COLO668 (cell line): ENCODE measurements around the gene TAGLN2.
"Not testable (repeated sequence)": the region's sequence is repeated elsewhere in the genome, so short reads cannot be mapped to it uniquely, and the experiment has no call there.

ENCODE experiments used
- DNase-seq: peaks from one replicate; lab custom pipeline; 2025; ENCODE audit not compliant: unreplicated experiment; lab: John Stamatoyannopoulos, UW

Gene TAGLN2

GRCh38 chr1:159922511-159923202 lies 2.6 kb downstream of the TAGLN2 start:
- DNase-seq, result peak; percentile 67

- DNase-seq, result no peak
Observed at GRCh38 chr1:159921700-159922504, 3.4 kb downstream of the TAGLN2 start.

DNA sequence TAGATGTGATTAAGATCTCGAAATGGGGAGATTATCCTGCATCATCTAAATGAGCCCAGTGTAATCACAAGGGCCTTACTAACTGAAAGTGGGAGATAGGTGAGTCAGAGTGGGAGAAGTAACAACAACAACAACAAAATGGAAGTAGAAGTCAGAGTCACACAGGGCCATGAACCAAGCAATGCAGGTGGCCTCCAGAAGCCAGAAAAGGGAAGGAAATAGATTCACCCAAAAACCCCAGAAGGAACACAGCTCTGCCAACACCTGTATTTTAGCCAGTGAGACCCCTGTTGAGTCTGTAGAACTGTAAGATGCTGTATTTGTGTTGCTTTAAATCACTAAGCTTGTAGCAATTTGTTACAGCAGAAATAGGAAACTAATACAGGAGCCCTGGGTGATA lies 4.1 kb downstream of the TAGLN2 start:
- no peak for DNase-seq

GRCh38 chr1:159920651-159921050 lies 4.7 kb downstream of the TAGLN2 start:
- no peak for DNase-seq

DNA sequence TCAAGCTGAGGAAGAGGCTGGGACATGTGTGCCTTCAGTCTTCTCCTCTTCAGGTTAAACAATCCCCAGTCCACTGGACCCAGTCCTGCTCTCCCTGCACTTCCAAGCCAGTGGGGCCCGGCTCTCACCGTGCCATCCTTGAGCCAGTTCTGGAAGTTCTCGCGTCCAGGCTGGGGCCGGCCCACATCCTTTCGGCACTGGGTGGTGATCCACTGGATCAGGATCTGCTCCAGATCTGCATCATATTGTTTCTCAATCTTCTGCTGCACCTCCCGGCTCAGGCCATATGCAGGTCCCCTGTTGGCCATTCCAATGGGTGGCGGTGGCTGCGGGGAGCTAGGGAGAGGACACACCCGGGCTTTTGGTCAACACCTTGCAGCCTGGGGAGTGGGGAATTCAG lies 5.1 kb downstream of the TAGLN2 start:
- DNase-seq, result no peak

DNA sequence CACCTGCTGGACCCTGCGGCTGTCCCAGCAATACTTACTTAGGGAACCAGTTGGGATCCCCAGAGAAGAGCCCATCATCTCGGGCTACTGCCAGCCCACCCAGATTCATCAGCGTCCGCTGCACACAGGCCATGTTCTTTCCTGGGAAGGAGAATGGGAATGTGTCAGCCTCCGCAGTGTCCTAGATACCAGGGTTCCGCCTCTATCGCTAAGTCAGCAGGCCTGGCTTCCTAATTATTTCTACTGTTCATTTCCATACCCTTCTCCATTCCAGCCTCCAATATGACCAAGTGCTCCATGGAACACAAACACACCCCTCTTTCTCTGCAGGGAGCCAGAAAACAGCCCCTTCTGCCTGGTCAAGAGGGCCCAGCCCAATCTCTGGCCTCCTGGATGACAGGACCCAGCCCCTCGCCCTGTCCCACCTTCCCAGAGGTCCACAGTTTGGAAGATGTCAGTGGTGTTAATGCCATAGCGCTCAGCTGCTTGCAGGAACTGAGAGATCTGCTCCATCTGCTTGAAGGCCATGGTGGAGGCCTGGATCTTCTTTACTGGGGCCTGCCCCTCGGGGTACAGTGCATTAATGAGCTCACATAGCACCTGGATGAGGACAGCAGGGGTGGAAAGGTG lies 6.0 kb downstream of the TAGLN2 start:
- no peak for DNase-seq

DNA sequence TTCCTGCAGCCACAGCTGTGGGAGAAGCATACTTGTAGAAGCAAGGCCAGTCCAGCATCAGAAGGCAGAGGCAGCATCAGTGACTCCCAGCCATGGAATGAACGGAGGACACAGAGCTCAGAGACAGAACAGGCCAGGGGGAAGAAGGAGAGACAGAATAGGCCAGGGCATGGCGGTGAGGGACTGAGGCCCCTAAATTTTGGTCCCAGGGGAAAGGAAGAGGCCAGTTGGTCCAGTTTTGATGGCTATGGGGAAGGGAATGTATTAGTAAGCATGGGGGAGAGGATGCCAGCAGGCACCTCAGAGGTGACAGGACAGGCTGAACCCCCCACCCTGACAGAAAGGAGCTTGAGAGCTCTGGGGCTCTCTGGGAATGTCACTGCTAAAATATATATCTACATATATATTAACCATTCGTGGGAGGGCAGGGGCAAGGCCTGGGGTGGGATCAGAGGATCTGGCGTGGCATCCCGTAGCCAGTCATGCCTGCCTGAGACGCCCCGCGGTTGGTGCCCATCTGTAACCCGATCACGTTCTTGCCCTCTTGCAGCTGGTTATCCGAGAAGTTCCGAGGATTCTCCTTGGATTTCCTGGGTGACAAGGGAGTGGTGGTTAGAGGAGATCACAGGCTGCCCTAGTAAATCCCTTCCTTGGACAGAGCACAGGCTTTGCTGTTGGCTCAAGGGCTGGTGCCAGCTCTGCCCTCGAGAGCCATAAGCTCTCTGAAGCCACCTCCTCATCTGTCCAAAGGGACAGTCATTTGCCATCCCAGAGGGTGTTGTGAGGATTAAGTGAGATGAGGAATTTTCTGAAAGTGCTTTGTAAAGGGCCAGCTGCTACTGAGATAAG lies 6.7 kb downstream of the TAGLN2 start:
- DNase-seq, result no peak

DNA sequence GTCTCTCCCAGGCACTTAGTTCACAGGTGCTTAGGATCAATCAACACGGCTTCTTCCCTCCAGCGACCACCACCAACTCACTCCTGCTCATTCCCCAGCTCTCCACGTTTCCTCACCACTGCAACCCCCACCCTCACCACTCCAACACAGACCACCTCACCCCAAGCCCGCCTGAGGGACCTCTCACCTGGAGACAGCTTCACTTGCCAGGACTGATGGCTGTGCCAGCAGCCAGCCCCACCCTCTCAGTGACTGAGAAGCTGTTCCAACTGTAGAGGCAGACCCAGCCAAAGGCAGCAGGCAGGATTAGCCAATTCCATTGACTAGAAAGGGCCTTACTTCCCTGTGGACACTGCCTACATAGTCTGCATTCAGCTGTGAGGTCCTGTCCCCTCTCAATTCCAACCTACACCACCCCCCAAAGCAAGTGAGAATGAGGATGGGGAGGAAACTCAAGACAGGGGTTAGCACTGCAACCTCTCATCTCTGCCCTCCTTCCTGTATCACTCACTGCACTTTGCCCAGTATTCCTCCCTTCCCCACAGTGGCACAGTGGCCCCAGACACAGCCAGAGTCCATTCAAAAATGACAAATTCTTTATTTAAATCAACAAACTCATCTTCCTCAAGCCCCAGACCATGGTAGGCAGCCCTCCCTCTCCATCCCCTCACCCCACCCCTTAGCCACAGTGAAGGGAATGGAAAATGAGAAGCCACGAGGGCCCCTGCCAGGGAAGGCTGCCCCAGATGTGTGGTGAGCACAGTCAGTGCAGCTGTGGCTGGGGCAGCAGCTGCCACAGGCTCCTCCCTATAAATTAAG lies 7.6 kb downstream of the TAGLN2 start:
- no peak for DNase-seq

- DNase-seq, result peak; percentile 51
Observed at GRCh38 chr1:159916242-159917051, 8.9 kb downstream of the TAGLN2 start.

- DNase-seq, result no peak
Observed at GRCh38 chr1:159915571-159916241, 9.6 kb downstream of the TAGLN2 start.

DNA sequence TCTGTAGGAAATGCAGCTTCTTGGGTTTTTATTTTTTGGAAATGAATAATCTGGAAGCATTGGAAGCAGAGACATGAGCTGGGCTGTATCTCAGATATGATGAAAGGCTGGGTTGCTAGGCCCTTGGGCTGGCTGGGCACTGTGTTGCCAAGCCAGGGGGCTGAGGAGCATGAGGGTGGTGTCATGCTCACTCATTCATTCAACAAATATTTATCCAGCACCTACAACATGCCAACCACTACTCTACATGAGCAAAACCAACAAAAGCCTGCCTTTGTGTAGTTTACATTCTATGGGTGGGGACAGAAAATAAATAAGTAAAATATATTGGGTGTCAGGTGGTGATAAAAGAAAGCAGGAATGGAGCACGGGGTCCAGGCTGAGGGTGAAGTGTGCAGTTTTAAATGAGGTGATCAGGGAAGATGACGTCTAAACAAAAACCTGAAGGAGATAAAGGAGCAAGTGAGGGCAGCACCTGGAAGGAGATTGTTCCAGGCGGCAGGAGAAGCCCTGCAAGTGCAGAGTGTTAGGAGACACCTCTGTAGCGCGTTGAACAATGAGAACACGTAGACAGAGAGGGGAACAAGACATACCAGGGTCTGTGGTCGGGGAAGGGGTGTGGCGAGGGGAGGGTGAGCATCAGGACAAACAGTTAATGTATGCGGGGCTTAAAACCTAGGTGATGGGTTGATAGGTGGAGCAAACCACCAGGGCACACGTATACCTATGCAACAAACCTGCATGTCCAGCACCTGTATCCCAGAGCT lies 10.9 kb downstream of the TAGLN2 start:
- peak; percentile 80 for DNase-seq

DNA sequence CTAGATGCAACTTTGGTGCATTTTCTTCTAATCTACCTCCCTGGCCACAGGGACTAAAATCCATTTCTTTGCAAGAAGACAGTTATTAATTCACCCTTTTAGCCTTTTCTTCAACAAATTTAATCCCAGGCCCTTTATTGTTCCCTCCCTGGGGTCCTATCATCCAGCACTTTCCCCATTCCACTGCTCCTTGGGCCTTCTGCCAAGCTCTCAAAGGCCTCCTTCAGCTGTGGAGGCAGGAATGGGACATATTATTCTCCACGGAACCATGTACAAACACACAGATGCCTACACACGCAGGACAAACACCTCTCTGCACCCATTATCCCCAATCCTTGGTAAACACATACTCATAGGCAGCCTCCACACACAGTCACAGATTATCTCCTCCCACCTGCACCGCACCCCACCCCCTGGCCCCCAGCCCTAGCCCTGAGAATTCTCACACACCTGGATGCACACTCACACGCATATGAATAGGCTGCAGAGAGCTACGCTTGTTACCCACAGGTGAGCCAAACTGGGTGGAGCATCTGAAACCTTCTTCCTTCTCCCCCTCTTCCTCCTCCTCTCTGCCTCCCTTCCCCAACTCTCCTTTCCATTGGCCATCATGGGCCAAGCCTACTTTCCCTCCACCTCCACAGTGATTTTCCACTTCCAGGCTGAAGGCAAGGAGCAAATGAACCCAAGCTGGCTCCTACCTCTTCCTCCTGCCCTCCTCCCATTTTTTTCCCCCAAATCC lies 11.7 kb downstream of the TAGLN2 start:
- DNase-seq, result peak; percentile 82

- no peak for DNase-seq
Observed at GRCh38 chr1:159911326-159912070, 13.8 kb downstream of the TAGLN2 start.

DNA sequence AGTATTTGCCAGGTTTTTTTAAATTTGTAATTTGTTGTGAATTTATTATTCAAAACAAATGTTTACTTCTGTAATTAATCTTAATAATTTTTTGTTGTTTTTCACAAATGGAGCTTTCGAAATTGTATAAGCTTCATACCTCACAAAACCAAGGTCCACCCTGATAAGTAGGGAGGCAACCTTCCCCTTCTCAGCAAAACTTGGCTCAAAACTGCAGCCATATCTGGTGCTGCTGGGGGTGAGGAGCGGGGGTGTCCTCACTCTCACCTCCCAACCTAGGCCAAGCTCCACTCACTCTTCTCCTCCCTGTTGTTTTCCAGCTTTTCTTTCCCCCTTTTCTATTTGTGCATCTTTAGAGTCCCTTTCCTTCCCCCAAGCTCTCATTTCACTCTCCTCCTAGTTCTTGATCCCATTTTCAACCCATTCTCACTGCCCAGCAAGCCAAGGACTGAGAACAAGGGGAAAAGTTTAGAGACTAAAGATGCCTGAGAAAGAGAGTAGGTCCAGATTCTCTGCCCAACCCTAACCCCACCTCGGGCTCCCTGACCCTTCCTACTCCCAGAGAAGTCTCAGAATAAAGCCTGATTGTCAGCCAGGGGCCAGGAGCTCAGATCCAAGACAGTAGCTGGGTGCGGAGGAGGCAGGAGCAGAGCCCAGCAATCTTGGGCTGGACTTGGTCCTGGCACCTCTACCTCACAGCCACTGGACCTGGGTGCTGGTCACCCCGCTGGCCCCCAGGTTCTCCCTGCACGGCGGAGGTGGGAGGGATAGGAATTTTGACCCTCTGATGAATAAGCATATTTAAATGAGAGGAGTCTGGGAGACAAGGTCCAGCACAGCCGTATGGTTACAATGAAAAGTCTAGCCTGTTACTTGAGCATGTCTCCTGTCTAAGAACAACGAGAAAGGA lies 17.0 kb downstream of the TAGLN2 start:
- no peak for DNase-seq

GRCh38 chr1:159906960-159907359 lies 18.3 kb downstream of the TAGLN2 start:
- DNase-seq, result no peak

DNA sequence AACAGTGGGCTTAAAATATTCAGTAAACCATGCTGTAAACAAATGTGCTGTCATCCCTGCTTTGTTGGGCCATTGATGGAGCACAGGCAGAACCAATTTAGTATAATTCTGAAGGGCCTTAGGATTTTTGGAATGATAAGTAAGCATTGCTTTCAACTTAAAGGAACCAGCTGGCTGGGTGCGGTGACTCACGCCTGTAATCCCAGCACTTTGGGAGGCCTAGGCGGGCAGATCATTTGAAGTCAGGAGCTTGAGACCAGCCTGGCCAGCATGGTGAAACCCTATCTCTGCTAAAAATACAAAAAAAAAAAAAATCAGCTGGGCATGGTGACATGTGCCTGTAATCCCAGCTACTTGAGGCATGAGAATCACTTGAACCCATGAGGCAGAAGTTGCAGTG lies 21.3 kb downstream of the TAGLN2 start:
- DNase-seq, result not testable (repeated sequence)
